Left lung (tissue), 10 donors: ENCODE measurements around the gene KRT27. TPM values are rescaled to one million over a fixed set of nuclear protein-coding genes. Genes with fewer than 3 reads are reported as not detected.

ENCODE experiments used
- ATAC-seq: fragments of 200-7000 bp; cut with Tn5 transposase; one replicate; pipeline ENCODE4 v1.9.1; 2020; ENCODE audit warnings: moderate library complexity
- DNase-seq, 4 donors: peaks; one replicate each; pipeline ENCODE4 v3.0.0-alpha.2; 2013 to 2020
- H3K27ac ChIP-seq, 2 donors: fragments of 200-600 bp; sonication (generic) in 1 of 2; one replicate each; pipeline versions ENCODE4 v1.5.0 to v1.8.0; 2020 to 2021
- H3K27me3 ChIP-seq, 2 donors: fragments of 200-600 bp; sonication (generic) in 1 of 2; one replicate each; pipeline versions ENCODE4 v1.5.0 to v1.8.0; 2020 to 2021
- H3K36me3 ChIP-seq, 2 donors: fragments of 200-600 bp; sonication (generic) in 1 of 2; one replicate each; pipeline versions ENCODE4 v1.5.0 to v1.8.0; 2020 to 2021
- H3K4me1 ChIP-seq, 2 donors: fragments of 200-600 bp; one replicate each; pipeline ENCODE4 v1.8.0; 2021
- H3K4me3 ChIP-seq, 2 donors: fragments of 200-600 bp; sonication (generic) in 1 of 2; one replicate each; pipeline versions ENCODE4 v1.5.0 to v1.8.0; 2020 to 2021; ENCODE audit warnings: mild to moderate bottlenecking in 1 of 2
- H3K9me3 ChIP-seq, 2 donors: fragments of 200-600 bp; sonication (generic) in 1 of 2; one replicate each; pipeline versions ENCODE4 v1.5.0 to v1.8.0; 2020 to 2021
- intact Hi-C, 2 donors: fragments of 100-400 bp; cut with DNase I; formaldehyde crosslinking; loops; one replicate each; pipeline versions ENCODE4 v1.11.2 to v1.14.2; 2022
- polyA plus RNA-seq, 6 donors: library from polyadenylated mRNA; unstranded; fragments of 120-200 nt; gene quantifications; one replicate each; pipeline ENCODE4 v1.2.1, GENCODE V29; 2013; ENCODE audit not compliant: insufficient read length in 6 of 6
- total RNA-seq, 2 donors: library from RNA; stranded (reverse); fragmentation: NEBNext Ultra II Directional; extraction: Animal tissue kit (Norgen Biotek cat#: 25700); gene quantifications; one replicate each; pipeline ENCODE4 v1.2.1, GENCODE V29; 2021
- TF ChIP-seq, protein P1 (sequence below), 2 donors: fragments of 200-600 bp; sonication (generic) in 1 of 2; IDR thresholded peaks; one replicate each; pipeline versions ENCODE4 v1.5.0 to v1.8.0; 2021; ENCODE audit warnings: antibody characterized with exemption in 2 of 2
- donor health status: DM: no; HTN: yes; CAD: no.
- donor health status: DM: no; HTN: no; CAD: no.

KRT27 gene
- total and polyA plus RNA-seq, 8 donors = 0.18 to 0.64 (median 0.38) TPM; not detected in 1

DNA sequence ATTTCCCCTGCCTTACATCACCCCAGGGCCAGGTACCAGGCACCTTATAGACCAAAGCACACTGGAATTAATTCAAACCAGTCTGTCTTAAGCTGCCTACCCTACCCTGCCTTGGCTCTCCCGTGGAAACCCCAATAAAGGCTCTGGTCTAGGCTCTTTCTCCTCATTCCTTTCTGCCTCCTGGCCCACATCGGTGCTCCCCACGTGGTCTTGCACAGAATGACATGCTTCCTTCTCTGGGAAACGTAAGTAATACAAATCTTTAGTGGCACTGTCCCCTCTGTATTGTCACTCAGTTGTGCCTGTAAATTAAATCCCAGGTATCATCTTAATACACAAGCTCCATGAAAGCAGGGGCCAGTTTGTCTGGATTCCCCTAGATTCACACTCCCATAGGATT is 43.8 kb downstream of the KRT27 start:
- ATAC-seq = no peak
- Histone ChIP-seq H3K27me3 (peaks cover 0 to under 1% of the 10 kb centered on the region in 2 donors), H3K36me3 (no peaks in the 10 kb centered on the region), H3K9me3 (peaks cover 0 to 12% of the 10 kb centered on the region in 2 donors), H3K27ac (no peak overlapping the region), H3K4me1 (no peaks in the 10 kb centered on the region), H3K4me3 (no peak overlapping the region)
- intact Hi-C loops = no loop called here
- no peak for DNase-seq
- TF ChIP-seq, protein P1, sequence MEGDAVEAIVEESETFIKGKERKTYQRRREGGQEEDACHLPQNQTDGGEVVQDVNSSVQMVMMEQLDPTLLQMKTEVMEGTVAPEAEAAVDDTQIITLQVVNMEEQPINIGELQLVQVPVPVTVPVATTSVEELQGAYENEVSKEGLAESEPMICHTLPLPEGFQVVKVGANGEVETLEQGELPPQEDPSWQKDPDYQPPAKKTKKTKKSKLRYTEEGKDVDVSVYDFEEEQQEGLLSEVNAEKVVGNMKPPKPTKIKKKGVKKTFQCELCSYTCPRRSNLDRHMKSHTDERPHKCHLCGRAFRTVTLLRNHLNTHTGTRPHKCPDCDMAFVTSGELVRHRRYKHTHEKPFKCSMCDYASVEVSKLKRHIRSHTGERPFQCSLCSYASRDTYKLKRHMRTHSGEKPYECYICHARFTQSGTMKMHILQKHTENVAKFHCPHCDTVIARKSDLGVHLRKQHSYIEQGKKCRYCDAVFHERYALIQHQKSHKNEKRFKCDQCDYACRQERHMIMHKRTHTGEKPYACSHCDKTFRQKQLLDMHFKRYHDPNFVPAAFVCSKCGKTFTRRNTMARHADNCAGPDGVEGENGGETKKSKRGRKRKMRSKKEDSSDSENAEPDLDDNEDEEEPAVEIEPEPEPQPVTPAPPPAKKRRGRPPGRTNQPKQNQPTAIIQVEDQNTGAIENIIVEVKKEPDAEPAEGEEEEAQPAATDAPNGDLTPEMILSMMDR (IDR thresholded peaks at IDR 0.05) = no peak

DNA sequence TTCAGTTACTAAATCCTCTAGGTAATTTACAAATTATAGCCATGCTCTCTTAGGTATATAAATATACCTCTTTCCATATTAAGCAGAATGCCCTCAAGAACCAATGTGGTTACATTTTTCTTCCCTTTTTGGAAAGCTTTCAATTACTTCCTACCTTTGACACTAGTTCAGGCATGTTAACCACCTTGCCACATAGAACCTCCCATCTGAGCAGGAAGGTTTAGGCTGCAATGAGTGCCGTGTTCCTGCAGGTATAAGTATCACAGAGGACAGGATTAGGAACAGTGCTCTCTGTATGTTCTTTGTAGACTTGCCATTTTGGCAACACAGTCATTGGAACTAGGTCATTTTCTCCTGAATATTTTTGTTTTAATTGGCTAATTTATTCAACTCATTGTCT is 47.3 kb downstream of the KRT27 start:
- ATAC-seq = no peak
- TF ChIP-seq, protein P1 (IDR thresholded peaks at IDR 0.05) = no peak
- intact Hi-C loops = no loop called here

DNA sequence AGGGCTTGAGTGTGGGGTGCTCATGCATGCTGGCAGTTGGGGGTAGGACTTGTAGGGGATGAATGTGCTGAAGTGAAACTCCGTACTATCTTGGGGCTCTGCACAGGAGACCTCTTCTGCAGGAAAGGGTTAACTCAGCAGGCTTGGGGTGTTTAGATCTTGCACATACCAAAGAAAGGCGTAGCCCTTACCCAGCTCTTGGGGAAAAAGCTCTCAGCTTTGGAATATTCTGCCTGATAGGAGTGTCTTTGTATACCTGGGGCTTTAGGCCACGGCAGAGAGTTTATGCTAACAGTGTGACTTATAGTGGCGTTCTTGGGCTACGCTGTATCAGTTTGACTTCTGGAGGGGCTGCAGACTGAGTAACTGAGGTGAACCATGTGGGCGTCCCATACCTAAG is 48.3 kb downstream of the KRT27 start:
- TF ChIP-seq, protein P1 (IDR thresholded peaks at IDR 0.05) = no peak
- no peak for ATAC-seq
- no peaks in the 10 kb centered on the region for H3K9me3 ChIP-seq
- H3K4me1 ChIP-seq = no peaks in the 10 kb centered on the region
- no peak overlapping the region for H3K27ac ChIP-seq
- no peak overlapping the region for H3K4me3 ChIP-seq
- intact Hi-C loops = no loop called here
- no peaks in the 10 kb centered on the region for H3K36me3 ChIP-seq
- peaks cover 0 to 11% of the 10 kb centered on the region in 2 donors for H3K27me3 ChIP-seq
- no peak for DNase-seq

More for the DNA sequence above, 47.3 kb downstream of the KRT27 start:
- peaks cover 0 to 11% of the 10 kb centered on the region in 2 donors for H3K27me3 ChIP-seq
- no peak overlapping the region for H3K4me3 ChIP-seq
- no peak overlapping the region for H3K27ac ChIP-seq
- H3K4me1 ChIP-seq = no peaks in the 10 kb centered on the region
- DNase-seq = no peak
- no peaks in the 10 kb centered on the region for H3K9me3 ChIP-seq
- H3K36me3 ChIP-seq = no peaks in the 10 kb centered on the region

DNA sequence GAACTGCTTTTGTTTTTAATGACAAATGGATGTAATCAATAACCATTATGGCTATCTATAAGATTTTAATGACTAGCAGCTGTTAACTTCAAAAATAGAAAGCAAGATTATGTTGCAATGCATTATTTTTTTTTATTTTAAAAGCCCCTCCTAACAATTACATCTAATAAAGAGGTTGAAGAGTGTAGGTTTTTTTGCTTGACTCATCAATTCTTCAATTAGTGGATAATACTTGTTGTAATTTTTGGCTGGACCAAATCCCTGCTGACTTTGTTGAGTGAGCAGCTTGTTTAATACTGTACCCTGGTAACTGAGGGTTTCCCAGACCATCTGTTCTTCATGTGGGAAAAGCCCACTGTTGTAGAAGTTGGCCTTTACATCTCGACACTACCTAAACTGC is 51.4 kb downstream of the KRT27 start:
- ATAC-seq = no peak
- intact Hi-C loops = no loop called here
- peaks cover 0 to 11% of the 10 kb centered on the region in 2 donors for H3K27me3 ChIP-seq
- peaks cover 0 to 4% of the 10 kb centered on the region in 2 donors for H3K4me1 ChIP-seq
- H3K9me3 ChIP-seq = no peaks in the 10 kb centered on the region
- TF ChIP-seq, protein P1 (IDR thresholded peaks at IDR 0.05) = no peak
- H3K27ac ChIP-seq = no peak overlapping the region
- no peaks in the 10 kb centered on the region for H3K36me3 ChIP-seq
- DNase-seq = no peak
- H3K4me3 ChIP-seq = no peak overlapping the region

DNA sequence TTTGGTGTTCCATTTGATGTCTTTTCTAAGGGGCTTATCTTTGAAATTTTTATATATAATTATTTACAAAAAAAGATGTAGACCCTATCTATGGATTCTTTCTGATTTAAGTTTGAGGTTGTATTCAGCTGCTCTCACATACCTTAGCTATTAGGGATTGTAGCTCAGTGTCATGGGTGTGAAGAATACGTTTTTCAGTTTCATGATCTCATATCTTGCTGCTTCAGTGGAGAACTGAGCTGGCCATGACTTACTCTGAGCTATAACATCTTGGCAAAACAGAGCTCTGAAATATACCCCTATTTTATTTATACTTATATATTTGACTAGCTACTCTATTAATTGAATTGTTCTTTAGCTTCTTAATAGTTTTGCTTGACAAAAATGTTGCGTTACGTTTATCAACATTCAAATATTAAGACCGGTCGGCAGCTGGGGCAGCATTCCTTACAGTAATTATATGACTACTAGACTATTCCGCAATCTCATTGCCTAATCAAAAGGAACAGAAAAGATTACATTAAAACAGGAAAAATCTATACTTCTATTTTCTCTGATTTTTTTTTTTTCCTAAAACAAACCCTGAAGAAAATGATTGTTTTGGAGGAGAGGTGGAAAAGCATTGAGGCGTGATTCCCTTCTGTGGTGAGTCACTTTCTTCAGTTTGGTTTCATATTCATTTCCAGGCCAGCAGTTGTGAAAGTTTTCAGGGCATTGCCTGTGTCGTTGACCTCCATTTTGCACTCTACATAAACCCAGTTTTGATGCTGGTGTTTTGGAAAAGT is 54.7 kb downstream of the KRT27 start:
- TF ChIP-seq, protein P1 (IDR thresholded peaks at IDR 0.05) = no peak
- no peaks in the 10 kb centered on the region for H3K36me3 ChIP-seq
- H3K27ac ChIP-seq = no peak overlapping the region
- no peaks in the 10 kb centered on the region for H3K9me3 ChIP-seq
- intact Hi-C loops = no loop called here
- H3K4me1 ChIP-seq = peaks cover 0 to 4% of the 10 kb centered on the region in 2 donors
- DNase-seq = peak in 2 of 4 donors; percentile 33 to 36
- no peak overlapping the region for H3K4me3 ChIP-seq
- H3K27me3 ChIP-seq = peaks cover 0 to under 1% of the 10 kb centered on the region in 2 donors
- peak; percentile 70 for ATAC-seq
